Stimulated activated CD4-positive, alpha-beta T cell treated with anti-CD3 and anti-CD28 coated beads, Interleukin-2, amount 100 ng/mL, for 4 hours (primary cell): Measurements from ENCODE around the gene POLR1H.
"Not testable (repeated sequence)": the region's sequence is repeated elsewhere in the genome, so short reads cannot be mapped to it uniquely, and the experiment has no call there.

Experiments
- DNase-seq: peaks from one replicate; pipeline ENCODE4 v3.0.0-alpha.2; 2020; ENCODE audit warnings: low read depth

POLR1H gene, protein sequence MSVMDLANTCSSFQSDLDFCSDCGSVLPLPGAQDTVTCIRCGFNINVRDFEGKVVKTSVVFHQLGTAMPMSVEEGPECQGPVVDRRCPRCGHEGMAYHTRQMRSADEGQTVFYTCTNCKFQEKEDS

DNA sequence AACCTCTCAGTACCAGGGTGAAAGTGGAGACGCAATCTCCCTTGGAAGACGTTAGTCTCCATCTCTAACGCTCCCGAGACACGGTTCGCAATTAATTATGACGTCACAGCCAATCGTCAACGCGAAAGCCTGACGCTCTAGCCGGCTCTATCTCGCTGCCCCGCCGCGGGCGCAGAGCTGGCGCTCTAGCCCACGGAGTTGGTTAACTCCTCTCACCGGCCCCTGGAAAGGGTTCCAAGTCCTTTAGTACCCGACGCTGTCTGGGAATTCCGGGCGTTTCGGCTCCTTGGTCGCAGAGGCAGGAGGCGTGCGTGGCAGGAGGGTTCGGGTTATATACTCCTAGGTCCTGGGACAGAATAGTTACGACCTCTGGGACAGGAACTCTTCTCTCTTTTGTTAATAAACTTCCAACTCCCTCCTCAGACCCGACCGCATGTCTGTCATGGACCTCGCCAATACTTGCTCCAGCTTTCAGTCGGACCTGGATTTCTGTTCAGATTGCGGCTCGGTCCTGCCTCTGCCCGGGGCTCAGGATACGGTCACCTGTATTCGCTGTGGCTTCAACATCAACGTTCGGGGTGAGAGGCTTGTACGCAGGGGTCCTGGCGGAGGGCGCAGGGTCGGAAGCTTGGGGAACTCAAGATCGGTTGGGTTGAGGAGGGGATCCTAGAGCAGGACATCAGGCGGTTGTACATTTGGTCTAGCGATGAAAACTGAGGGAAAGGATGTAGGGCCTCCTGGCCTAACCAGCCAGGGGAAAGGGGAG is at the start of gene POLR1H:
Gene POLR1H, plus strand, starts transcription at position 174 of the 766 bp plus-strand sequence. Its CDS starts 260 bp downstream, at position 434.
- peak; percentile 83 for DNase-seq

DNA sequence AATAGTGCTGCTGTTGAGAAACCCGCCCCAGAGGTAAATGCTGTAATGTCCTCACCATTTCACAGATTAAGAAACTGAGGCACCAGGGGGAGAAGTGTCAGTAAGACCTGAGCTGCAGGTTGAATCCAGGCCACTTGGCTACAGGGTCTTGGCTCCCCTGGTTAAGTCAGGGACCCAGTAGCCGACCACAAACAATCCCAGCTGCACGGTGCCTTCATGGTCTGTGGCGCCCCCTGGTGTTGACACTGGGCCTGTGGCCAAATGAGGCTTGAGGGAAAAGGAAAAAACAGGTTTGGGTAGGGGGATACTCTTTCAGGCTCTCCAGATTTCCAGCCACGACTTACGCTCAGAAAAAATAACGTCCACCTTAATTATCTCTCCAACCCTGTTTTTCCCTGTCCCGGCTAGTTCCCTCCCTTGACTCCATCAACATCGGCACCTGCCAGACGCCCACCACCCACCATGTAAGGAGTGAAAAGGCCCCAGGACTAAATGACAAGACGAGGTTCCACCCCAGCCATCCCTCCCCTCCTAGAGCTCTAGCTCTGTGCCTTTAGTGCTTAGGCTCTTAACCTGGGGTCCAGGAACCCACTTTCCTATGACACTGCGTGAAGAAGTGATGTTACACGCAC is 47.7 kb upstream of the POLR1H start:
- peak; percentile 47 for DNase-seq

DNA sequence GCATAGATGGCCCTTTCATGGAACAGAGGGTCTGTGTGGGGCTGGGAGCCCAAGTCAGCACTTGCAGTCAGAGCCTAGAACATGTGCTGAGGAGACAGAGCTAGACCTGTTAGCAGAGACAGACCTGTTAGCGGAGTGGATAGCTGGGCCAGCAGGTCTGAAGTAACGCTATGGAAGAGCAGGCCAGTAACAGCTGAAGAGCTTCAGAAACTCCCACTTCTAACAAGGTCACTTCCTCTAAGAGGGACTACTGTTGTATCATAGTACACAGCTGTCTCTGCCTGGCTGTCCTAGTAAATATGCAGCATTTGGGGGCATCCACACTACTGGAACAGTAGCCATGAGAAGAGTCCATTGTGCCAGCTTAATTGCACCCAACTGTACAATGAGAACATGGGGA is 41.2 kb upstream of the POLR1H start:
- DNase-seq: no peak

DNA sequence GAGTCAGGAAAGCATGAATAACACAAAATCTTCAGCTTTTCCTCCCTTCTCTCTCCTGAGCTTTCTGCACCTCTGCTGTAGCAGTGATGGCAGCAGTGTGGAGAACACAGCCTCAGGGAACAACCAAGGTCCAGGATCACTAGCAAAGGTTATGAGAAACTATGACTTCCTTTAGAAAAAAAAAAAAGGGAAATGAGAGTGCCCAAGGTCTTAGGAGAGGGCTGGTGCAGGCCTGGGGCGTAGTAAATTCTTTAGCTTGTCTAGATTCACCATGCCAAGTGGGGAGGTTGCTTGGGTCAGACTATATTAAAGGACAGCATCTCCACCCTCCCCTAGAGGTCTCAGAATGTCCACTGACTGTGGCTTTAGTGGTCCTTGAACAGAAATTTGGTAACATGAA is 40.4 kb upstream of the POLR1H start:
- no peak for DNase-seq

DNA sequence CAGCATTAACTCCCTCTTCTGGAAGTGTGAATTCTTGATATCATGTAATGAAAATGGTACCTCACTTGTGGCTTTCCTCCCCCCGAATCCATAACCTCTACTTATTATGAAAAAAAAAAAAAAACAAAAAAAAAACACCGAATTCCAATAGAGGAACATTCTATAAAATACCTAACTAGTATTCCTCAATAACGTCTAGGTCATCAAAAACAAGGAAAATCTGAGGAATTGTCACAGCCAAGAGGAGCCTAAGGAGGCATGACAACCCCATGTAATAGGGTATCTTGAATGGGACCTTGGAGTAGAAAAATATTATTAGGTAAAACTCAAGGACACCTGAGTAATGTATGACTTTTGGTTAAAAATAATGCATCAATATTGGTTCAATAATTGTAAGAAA is 38.9 kb upstream of the POLR1H start:
- no peak for DNase-seq

DNA sequence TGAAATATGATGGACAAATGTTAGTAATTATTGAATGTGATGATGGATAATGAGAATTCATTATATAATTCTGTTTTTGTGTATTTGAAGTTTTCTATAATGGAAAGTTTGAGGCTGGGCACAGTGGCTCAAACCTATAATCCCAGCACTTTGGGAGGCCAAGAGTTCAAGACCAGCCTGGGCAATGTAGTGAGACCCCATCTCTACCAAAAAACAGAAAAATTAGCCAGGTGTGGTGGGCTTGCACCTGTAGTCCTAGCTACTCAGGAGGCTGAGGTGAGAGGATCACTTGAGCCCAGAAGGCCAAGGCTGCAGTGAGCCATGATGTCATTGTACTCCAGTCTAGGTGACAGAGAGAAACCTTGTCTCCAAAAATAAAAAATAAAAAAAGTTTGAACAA is 38.4 kb upstream of the POLR1H start:
- DNase-seq: not testable (repeated sequence)

GRCh38 chr6:30025186-30025585 is 35.9 kb upstream of the POLR1H start:
- DNase-seq: no peak

- DNase-seq: no peak
These were observed 31.5 kb upstream of the POLR1H start for GRCh38 chr6:30029588-30029987.

GRCh38 chr6:30031381-30031780 is 29.7 kb upstream of the POLR1H start:
- DNase-seq: no peak

DNA sequence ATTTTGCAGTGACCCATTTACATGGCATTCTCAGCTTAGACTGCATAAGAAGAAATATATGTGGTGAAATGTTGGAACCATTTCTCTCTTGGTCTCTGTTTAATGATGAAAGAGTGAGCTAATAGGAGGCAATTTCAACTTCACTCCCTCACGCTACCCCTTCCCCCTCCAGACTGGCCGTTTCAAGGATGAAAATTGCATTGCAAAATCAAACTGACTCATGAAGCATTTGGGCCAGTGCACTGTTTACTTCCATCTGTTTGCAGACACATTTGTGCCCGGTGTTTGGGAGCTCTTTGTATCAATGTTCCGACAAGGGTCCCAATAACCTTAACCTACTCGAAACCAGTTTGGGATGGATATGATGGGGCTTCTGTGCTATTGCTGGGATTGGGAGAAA is 27.6 kb upstream of the POLR1H start:
- not testable (repeated sequence) for DNase-seq

DNA sequence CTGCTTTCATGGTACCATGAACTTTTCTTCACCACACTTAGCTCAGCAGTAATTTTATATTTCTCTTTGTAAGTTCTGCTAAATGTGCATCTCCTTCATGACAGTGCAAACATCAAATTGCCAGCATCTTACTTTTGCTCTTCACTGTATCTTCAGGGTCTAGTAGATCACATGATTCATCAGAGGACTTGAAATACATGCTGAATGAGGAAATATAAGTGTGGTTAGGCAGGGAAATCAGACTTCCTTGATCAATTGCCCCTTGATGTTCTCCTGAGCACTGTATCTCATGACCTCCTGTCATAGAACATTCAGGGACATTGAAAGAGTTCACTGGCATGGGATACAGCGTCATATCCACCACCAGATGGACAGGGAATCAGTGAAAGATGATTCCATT is 25.3 kb upstream of the POLR1H start:
- no peak for DNase-seq

GRCh38 chr6:30037182-30037788 is 23.8 kb upstream of the POLR1H start:
- DNase-seq: no peak

GRCh38 chr6:30041221-30041620 is 19.8 kb upstream of the POLR1H start:
- DNase-seq: no peak

DNA sequence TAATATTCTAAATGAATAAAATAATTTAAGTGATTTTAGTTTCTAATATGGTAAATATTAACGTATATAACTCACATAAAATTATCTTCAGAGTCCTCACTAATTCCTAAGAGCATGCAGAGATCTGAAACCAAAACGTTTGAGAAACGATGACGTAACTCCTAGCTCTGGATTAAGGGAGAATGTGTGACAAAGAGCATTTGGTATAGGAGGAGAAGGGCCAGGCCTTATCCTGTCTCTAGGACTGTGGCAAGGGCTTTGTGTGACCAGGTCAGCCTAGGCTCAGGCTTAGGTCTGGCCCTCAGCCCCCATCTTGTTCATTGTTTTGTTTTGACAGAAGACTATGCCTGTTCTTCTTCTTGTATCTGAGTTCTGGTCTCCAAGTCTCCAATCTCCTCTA is 19.2 kb upstream of the POLR1H start:
- no peak for DNase-seq

- DNase-seq: no peak
These were observed 18.6 kb upstream of the POLR1H start for GRCh38 chr6:30042476-30042875.

- DNase-seq: no peak
These were observed 18.2 kb upstream of the POLR1H start for GRCh38 chr6:30042914-30043313.

- DNase-seq: no peak
These were observed 17.3 kb upstream of the POLR1H start for GRCh38 chr6:30043744-30044143.

- no peak for DNase-seq
These were observed 16.4 kb upstream of the POLR1H start for GRCh38 chr6:30044630-30045029.

- DNase-seq: no peak
These were observed 13.8 kb upstream of the POLR1H start for GRCh38 chr6:30047220-30047619.

- DNase-seq: no peak
These were observed 7.4 kb upstream of the POLR1H start for GRCh38 chr6:30053682-30054081.

DNA sequence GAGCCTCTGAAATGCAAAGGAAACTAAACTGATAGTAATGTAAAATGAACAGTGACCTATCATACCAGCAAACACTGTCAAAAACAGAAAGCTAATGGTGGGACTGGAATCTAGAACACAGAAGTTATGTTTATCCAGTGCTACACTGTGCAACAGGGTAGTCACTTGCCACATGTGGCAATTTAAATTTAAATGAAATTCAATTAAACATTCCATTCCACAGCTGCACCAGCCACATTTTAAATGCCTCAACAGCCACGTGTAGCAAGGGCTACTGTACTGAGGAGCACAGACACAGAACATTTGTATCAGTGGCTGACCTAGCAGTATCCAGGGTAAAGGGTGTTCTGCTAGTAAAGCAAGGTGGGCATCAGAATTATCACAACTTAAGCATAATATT is 5.6 kb upstream of the POLR1H start:
- DNase-seq: no peak

- no peak for DNase-seq
These were observed 416 bp upstream of the POLR1H start for GRCh38 chr6:30060606-30061091.
